HG03442 (cell line): ENCODE data around the gene TASP1.

Experiments
- ATAC-seq: cut with Tn5 transposase; IDR thresholded peaks from one replicate; pipeline ENCODE4 v1.9.1; 2021; ENCODE audit warnings: mild to moderate bottlenecking, moderate library complexity; ENCODE audit not compliant: unreplicated experiment

TASP1 gene

GRCh38 chr20:13355941-13356486 lies 282.7 kb downstream of the TASP1 start:
- no peak for ATAC-seq

- no peak for ATAC-seq
Measured at GRCh38 chr20:13355411-13355810, 283.3 kb downstream of the TASP1 start.

DNA sequence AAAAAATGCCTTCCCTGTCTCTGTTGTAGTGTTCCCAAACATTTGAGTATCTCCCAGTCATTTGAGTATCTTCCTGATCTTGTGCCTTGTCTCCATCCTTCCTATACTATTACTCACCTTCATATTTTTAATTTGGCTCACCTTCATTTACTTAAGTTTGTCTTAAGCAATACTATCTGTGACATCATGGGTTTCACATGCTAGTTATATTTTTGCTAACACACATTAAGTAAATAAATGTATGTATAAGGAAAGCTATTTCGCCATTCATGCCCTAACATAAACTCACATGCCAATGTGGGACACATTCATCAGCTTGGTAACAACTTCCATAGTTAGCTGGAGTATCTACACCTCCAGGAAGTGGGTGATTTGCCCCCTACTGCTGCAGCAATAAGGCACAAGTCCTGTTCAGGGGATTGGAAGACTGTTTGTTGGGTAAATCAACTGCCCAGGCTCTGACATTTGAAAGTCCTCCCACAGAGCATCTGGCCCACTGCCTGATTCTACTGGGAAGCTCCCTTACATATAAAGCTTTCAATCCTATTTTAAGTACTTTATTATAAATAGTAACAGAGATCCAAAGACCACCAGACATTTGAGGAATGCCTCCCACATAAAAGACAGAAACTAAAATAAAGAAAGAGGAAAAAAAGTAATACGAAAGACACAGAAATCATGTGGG lies 285.3 kb downstream of the TASP1 start:
- no peak for ATAC-seq

DNA sequence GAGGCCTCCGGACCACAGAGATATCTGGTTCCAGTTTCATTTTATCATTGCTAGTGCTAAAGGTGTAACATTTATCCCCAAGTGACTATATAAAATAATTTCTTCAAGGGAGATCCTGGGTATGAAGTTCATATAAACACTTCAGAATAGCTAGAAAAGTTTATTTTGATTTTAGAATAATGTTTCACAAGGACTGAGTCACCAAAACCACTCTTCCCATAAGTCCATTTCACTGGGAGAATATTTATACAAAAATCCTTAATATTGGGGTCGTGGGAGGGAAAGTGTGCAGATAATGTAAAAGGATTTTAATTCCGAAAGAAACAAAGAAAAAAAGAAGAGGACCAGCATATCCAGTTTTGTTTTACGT lies 289.5 kb downstream of the TASP1 start:
- ATAC-seq: no peak

GRCh38 chr20:13348311-13349234 lies 290.2 kb downstream of the TASP1 start:
- no peak for ATAC-seq

- ATAC-seq: no peak
Measured at GRCh38 chr20:13344671-13345070, 294.1 kb downstream of the TASP1 start.

- no peak for ATAC-seq
Measured at GRCh38 chr20:13342469-13343242, 296.1 kb downstream of the TASP1 start.

GRCh38 chr20:13341737-13342393 lies 296.9 kb downstream of the TASP1 start:
- peak; percentile 42 for ATAC-seq

GRCh38 chr20:13340088-13340487 lies 298.6 kb downstream of the TASP1 start:
- ATAC-seq: no peak
